Activated T-helper 1 cell treated with anti-CD3 and anti-CD28 coated beads, Interleukin-12 subunit alpha, Interleukin-12 subunit beta, Interleukin-2, Interleukin-4 antibody, amounts not matched to agents 30 ng/mL and 10 ng/mL and 1 ng/mL, durations not matched to agents 14 hours and 24 hours and 36 hours (primary cell): ENCODE results near the gene OTOF. TPM values are rescaled to one million over a fixed set of nuclear protein-coding genes. Genes with fewer than 3 reads are reported as not detected.

Experiments used
- DNase-seq: peaks from one replicate; pipeline ENCODE4 v3.0.0; 2021; ENCODE audit warnings: low spot score
- H3K27ac Mint-ChIP-seq: one replicate; pipeline ENCODE4 v1.8.0; 2021; ENCODE audit warnings: mild to moderate bottlenecking, mixed read lengths
- H3K27me3 Mint-ChIP-seq: one replicate; pipeline ENCODE4 v1.8.0; 2022; ENCODE audit warnings: mild to moderate bottlenecking, moderate library complexity, mixed read lengths; ENCODE audit not compliant: insufficient read depth
- H3K36me3 Mint-ChIP-seq: one replicate; pipeline ENCODE4 v1.8.0; 2021; ENCODE audit warnings: low read depth, mixed read lengths
- H3K4me1 Mint-ChIP-seq: one replicate; pipeline ENCODE4 v1.8.0; 2021; ENCODE audit warnings: low read depth, mixed read lengths
- H3K4me3 Mint-ChIP-seq: one replicate; pipeline ENCODE4 v1.8.0; 2021; ENCODE audit warnings: mild to moderate bottlenecking, moderate library complexity, mixed read lengths
- H3K9me3 Mint-ChIP-seq: one replicate; pipeline ENCODE4 v1.8.0; 2021; ENCODE audit warnings: mixed read lengths
- intact Hi-C: fragments of 100-400 bp; cut with micrococcal nuclease; formaldehyde crosslinking; loops from one replicate; pipeline ENCODE4 v1.15.1; 2024
- total RNA-seq: library from RNA; stranded (reverse); gene quantifications from 2 replicates; pipeline ENCODE4 v1.2.3, GENCODE V29; 2022

The OTOF gene
- total RNA-seq, 1 donor from 2014 or later: 5.9 TPM

GRCh38 chr2:26456440-26457250, 21.3 kb downstream of the OTOF start:
- H3K4me1 Mint-ChIP-seq: no peaks in the 10 kb centered on the region
- H3K27ac Mint-ChIP-seq: no peak overlapping the region
- H3K9me3 Mint-ChIP-seq: no peaks in the 10 kb centered on the region
- peaks cover 7% of the 10 kb centered on the region for H3K27me3 Mint-ChIP-seq
- H3K4me3 Mint-ChIP-seq: no peak overlapping the region
- intact Hi-C loops: no loop called here
- H3K36me3 Mint-ChIP-seq: no peaks in the 10 kb centered on the region
- DNase-seq: no peak

- peaks cover 11% of the 10 kb centered on the region for H3K27me3 Mint-ChIP-seq
- H3K9me3 Mint-ChIP-seq: no peaks in the 10 kb centered on the region
- H3K4me3 Mint-ChIP-seq: no peak overlapping the region
- H3K36me3 Mint-ChIP-seq: no peaks in the 10 kb centered on the region
- intact Hi-C loops: no loop called here
- H3K4me1 Mint-ChIP-seq: no peaks in the 10 kb centered on the region
- DNase-seq: no peak
- no peak overlapping the region for H3K27ac Mint-ChIP-seq
These were observed 22.1 kb downstream of the OTOF start for GRCh38 chr2:26455670-26456439.

DNA sequence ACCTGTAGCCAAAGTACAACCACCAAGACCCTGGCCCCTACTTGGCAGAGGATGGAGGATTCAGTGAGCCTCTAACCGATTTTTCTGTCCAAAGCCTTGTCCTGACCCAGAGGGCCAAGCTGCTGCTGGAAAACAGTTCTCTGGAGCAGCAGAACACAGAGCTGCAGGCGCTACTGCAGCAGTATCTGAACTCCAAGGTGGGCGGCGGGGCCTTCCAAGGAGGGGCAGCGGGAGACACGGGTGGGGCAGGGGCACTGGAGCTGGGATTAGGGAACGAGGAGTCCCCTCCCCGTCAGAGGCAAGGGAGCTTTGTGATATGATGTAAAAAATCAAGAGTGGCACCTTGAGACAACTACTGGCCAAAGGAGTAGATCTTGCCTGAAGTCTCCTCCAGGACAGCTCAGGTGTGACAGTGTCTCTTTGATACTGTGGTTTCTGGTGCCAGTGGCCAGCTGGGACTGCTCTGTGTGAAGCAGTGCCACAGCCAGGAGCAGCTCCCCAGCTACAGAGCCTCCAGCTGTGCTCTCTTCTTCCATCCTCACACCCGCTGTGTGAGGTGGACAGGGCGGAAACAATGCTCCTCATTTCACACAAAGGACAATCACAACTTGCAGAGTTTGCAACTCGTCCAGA, 22.8 kb downstream of the OTOF start:
- intact Hi-C loops: no loop called here
- H3K27ac Mint-ChIP-seq: no peak overlapping the region
- no peak for DNase-seq
- no peak overlapping the region for H3K4me3 Mint-ChIP-seq
- no peaks in the 10 kb centered on the region for H3K36me3 Mint-ChIP-seq
- H3K4me1 Mint-ChIP-seq: no peaks in the 10 kb centered on the region
- no peaks in the 10 kb centered on the region for H3K9me3 Mint-ChIP-seq
- peaks cover 11% of the 10 kb centered on the region for H3K27me3 Mint-ChIP-seq

- no peak overlapping the region for H3K27ac Mint-ChIP-seq
- H3K4me3 Mint-ChIP-seq: no peak overlapping the region
- H3K9me3 Mint-ChIP-seq: no peaks in the 10 kb centered on the region
- H3K36me3 Mint-ChIP-seq: no peaks in the 10 kb centered on the region
- H3K4me1 Mint-ChIP-seq: no peaks in the 10 kb centered on the region
- H3K27me3 Mint-ChIP-seq: peaks cover 9% of the 10 kb centered on the region
- DNase-seq: no peak
- intact Hi-C loops: no loop called here
These were observed 23.3 kb downstream of the OTOF start for GRCh38 chr2:26454561-26455001.

DNA sequence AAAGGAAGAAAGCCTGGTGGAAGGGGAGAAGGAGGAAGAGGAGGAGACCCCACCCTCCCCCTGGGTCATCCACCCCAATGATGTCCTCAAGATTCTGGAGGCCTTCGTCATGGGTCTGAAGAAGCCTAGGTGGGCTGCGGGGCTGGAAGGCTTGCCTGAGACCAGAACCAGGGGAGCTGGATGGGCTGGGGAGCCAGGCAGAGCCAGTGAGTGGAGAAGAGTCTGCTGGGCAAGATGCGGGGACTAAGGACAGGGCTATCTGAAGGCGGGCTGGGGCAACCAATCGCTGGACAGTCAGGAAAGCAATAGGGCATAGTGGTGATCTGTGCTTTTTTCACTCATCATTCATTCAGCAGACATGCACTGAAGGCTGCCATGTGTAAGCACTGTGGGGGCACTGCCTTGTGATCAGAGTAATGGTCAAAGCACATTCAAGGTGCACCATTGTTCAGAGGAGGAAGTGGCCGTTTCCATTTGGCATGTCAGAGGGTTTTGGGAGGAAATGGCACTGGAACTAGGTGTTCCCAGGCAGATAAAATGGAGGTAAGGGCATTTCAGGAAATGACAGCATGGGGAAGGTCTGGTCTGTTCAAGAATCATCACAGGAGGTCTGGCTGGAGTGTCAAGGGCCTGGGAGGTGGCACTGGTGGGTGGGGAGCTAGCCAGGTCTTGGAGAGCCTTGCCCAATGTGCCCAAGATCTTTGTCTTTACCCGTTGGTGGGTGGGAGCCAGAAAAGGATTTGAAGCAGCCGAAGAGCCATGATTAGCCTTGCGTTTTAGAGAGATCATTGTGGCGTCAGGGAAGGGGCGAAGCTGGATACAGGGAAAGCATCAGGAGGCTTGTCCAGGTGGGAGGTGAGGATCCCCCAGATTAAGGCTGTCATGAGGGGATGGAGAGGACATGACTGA, 24.2 kb downstream of the OTOF start:
- Mint-ChIP-seq H3K4me3 (no peak overlapping the region), H3K4me1 (no peaks in the 10 kb centered on the region), H3K27me3 (peaks cover 9% of the 10 kb centered on the region), H3K9me3 (no peaks in the 10 kb centered on the region), H3K27ac (no peak overlapping the region), H3K36me3 (no peaks in the 10 kb centered on the region)
- intact Hi-C loops: no loop called here
- no peak for DNase-seq

DNA sequence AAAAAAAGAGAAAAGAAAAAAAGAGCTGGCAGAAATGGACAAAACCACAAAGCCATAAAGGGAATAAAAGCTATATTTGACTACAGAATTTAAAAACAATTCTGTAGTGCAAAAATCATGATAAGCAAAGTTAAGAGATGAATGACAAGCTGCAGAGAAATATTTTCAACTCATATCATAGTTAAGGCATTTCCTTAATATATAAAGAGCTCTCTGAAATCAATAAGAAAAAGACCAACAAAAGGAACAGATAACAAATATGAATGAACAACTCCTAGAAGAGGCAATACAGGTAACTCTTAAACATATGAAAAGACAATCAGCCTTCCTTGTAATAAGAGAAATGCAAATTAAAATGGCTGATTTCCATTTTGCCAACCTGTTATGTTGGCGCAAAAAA, 26.2 kb downstream of the OTOF start:
- H3K4me3 Mint-ChIP-seq: no peak overlapping the region
- peaks cover 9% of the 10 kb centered on the region for H3K27me3 Mint-ChIP-seq
- H3K27ac Mint-ChIP-seq: no peak overlapping the region
- H3K36me3 Mint-ChIP-seq: no peaks in the 10 kb centered on the region
- intact Hi-C loops: no loop called here
- no peaks in the 10 kb centered on the region for H3K9me3 Mint-ChIP-seq
- no peak for DNase-seq
- H3K4me1 Mint-ChIP-seq: no peaks in the 10 kb centered on the region

DNA sequence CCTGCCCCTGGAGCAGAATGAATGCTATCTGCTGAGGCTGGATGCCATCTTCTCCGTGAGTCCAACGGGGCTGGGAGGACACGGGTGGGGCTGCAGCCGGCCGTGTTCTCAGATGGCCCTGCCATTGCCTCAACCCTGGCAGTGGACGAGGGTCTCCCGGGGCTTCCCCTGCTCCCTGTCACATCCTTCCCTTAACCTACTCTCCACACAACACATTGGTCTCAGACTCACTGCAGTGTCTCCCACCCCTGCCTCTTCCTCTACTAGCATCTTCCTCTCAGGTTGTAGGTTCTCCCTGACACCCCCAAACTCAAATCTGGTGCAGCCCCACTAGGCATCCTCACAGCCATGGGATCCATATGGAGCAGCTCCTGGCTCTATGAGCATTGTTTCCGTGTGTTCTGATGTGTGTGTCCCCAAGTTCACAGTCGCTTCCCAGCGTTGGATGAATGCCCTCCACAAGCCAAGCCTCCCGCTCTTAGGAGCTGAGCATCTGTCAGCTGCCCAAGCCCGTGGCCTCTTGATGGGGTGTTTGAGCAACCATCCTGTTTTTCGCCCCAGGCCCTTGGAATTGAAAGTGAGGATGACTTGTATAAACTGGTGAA, 27.8 kb downstream of the OTOF start:
- Mint-ChIP-seq H3K27ac (no peak overlapping the region), H3K27me3 (peaks cover 9% of the 10 kb centered on the region), H3K36me3 (no peaks in the 10 kb centered on the region), H3K4me1 (no peaks in the 10 kb centered on the region), H3K4me3 (no peak overlapping the region), H3K9me3 (no peaks in the 10 kb centered on the region)
- no peak for DNase-seq
- intact Hi-C loops: no loop called here

DNA sequence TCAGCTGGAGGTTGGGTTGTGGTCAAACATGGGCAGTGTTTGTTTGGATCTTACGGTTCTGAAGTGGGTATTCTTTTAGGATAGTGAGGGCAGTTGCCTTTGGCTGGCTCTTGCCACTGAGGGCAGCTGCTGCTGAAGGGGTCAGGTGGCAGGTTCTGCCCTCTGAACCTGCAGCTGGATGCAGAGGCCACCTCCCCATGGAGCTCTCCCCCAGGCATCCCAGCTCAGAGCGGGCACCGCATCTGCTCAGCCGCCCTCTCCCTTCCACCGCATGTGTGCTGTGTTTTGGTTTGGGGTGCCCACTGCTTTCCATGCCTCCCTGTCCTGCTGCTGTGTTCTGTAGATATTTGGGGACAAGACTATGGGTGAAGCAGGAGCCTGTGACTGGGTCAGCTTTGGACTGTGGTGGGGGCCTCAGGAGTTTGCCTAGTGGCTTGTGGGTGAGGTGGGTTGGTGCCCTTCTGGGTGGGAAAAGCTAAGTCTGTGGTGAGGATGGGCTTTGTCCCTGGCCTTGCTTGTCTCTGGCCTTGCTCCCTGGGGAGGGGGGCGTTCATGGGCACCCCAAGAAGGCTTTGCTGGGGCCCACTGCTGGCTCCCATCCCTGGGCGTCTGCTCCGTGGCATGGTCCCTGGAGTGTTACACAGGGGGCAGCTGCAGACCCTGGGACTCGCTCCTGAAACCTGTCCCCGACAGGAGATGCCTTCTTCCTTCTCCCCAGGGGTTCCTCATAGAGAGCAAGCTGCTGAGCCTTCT, 28.5 kb downstream of the OTOF start:
- H3K27me3 Mint-ChIP-seq: peaks cover 9% of the 10 kb centered on the region
- H3K9me3 Mint-ChIP-seq: no peaks in the 10 kb centered on the region
- H3K4me1 Mint-ChIP-seq: no peaks in the 10 kb centered on the region
- no peaks in the 10 kb centered on the region for H3K36me3 Mint-ChIP-seq
- no peak overlapping the region for H3K27ac Mint-ChIP-seq
- intact Hi-C loops: no loop called here
- DNase-seq: no peak
- H3K4me3 Mint-ChIP-seq: no peak overlapping the region

DNA sequence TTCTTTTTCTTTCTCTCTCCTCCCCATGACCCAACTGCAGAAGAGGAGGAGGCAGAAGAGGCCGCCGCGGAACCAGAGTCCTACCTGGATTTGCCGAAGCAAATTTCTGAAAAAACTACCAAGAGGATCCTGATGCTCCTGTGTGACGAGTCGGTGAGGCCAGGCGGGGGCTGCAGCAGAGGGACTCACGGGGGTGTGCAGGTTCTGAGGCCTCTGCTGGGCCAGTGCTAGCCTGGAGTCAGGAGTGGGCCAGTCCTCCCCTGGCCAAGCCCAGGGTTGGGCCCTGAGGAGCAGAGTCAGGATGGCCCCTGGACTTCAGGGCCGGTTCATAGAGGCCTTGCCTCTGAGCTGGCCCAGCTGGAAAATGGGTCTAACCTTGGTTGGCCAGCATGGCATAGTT, 29.3 kb downstream of the OTOF start:
- Mint-ChIP-seq H3K4me3 (no peak overlapping the region), H3K27me3 (peaks cover 9% of the 10 kb centered on the region), H3K4me1 (no peaks in the 10 kb centered on the region), H3K36me3 (no peaks in the 10 kb centered on the region), H3K27ac (no peak overlapping the region), H3K9me3 (no peaks in the 10 kb centered on the region)
- no peak for DNase-seq
- intact Hi-C loops: no loop called here

DNA sequence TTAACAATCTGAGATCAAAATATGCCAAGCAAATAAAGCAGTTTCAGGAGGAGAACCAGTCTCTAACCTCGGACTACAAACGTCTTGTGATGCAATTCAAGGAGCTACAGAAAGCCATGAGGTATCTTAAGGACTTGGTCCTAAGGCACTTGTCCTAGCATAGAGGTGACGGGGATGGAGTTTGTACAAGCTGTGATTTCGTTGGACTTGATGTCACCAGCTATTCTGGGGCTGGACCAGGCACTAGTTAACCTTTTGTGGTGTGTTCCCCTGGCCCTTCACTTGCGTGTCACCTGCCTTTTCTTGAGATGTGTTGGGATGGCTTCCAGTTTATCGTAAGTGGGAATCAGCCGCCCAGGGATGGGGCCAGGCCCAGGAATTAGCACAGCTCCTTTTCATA, 33.7 kb downstream of the OTOF start:
- Mint-ChIP-seq H3K36me3 (no peaks in the 10 kb centered on the region), H3K27ac (no peak overlapping the region), H3K27me3 (no peaks in the 10 kb centered on the region), H3K4me1 (no peaks in the 10 kb centered on the region), H3K4me3 (no peak overlapping the region), H3K9me3 (no peaks in the 10 kb centered on the region)
- intact Hi-C loops: no loop called here
- DNase-seq: no peak

GRCh38 chr2:26442707-26443106, 35.2 kb downstream of the OTOF start:
- Mint-ChIP-seq H3K27me3 (no peaks in the 10 kb centered on the region), H3K4me1 (no peaks in the 10 kb centered on the region), H3K9me3 (no peaks in the 10 kb centered on the region), H3K36me3 (no peaks in the 10 kb centered on the region), H3K27ac (no peak overlapping the region), H3K4me3 (no peak overlapping the region)
- DNase-seq: no peak
- intact Hi-C loops: no loop called here

- no peak overlapping the region for H3K4me3 Mint-ChIP-seq
- H3K4me1 Mint-ChIP-seq: no peaks in the 10 kb centered on the region
- H3K27ac Mint-ChIP-seq: no peak overlapping the region
- DNase-seq: no peak
- H3K27me3 Mint-ChIP-seq: no peaks in the 10 kb centered on the region
- intact Hi-C loops: no loop called here
- H3K9me3 Mint-ChIP-seq: no peaks in the 10 kb centered on the region
- H3K36me3 Mint-ChIP-seq: no peaks in the 10 kb centered on the region
These were observed 35.6 kb downstream of the OTOF start for GRCh38 chr2:26442301-26442700.
